ENCODE data around the gene WBP4. TPM values are rescaled to one million over a fixed set of nuclear protein-coding genes. Genes with fewer than 3 reads are reported as not detected.

The WBP4 gene
- total and polyA plus RNA-seq, 9 of the 15 experiments (the other 6 are each of a cell fraction or from before 2014, with no cell fraction given): 5.5 to 12.2 (median 7.9) TPM

DNA sequence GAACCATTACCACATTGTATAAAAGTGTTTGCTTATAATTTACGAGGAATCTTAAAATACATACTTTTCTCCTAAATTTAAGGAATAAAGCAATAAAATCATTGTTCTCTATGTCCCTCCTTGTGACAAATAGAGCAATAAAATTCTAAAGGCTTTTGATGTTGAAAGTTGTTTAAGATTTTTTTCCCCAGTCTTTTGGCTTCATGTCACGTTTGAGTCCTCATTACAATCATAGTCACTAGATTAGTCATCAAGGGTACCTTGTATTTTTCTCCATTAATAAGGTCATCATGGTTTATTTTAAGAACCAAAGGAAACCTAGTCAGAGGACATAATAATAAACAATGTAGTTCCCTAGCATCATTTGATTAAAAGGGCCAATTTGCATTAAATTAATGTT is 3.2 kb downstream of the WBP4 start:
- in situ Hi-C loops (cut with MboI): loop anchor here (25.0 kb wide), 1 partner anchor 277 kb away; the partner anchor contains the start of gene SLC25A15
- no TSS peak for BruUV-seq (replicated peaks)

More for the DNA sequence above, 3.2 kb downstream of the WBP4 start:
- H3K9me3 ChIP-seq (replicated peaks; ENCODE audit: control insufficient read depth, insufficient read depth, low read depth, low read length): no peaks in the 10 kb centered on the region
- H3K4me3 ChIP-seq: no peak overlapping the region
- H3K27me3 ChIP-seq (ENCODE audit: control insufficient read depth in 2 of 2, insufficient read depth in 2 of 2, low read length in 2 of 2): no peaks in the 10 kb centered on the region
- ChIA-PET POLR2A (no interaction called here), CTCF (ENCODE audit: low intra/inter-chr PET ratio) (no interaction called here)
- WGBS (ENCODE audit: insufficient coverage, low coverage, missing lambda C conversion rate): 77% methylated on average over 2 of the region's 2 CpGs
- H3K36me3 ChIP-seq (ENCODE audit: control insufficient read depth, insufficient read depth, low read length): peaks cover 48% of the 10 kb centered on the region; the same call in 2 of the 3 replicates
- TF ChIP-seq ZKSCAN3 (CRISPR knock-in tag; IDR thresholded peaks at IDR 0.05) (no peak), RFX7 (CRISPR knock-in tag; IDR thresholded peaks at IDR 0.05) (no peak), C11orf30 (IDR thresholded peaks at IDR 0.05; ENCODE audit: low read depth) (no peak), DPF2 (IDR thresholded peaks at IDR 0.05) (no peak), SAFB2 (IDR thresholded peaks at IDR 0.05; ENCODE audit: borderline replicate concordance, low read depth, low read length, severe bottlenecking) (no peak), RCOR1 (IDR thresholded peaks at IDR 0.05; ENCODE audit: borderline replicate concordance in 1 of 2, low read depth in 2 of 2, low read length in 2 of 2) (no peak)
- TF ChIP-seq, protein P1, sequence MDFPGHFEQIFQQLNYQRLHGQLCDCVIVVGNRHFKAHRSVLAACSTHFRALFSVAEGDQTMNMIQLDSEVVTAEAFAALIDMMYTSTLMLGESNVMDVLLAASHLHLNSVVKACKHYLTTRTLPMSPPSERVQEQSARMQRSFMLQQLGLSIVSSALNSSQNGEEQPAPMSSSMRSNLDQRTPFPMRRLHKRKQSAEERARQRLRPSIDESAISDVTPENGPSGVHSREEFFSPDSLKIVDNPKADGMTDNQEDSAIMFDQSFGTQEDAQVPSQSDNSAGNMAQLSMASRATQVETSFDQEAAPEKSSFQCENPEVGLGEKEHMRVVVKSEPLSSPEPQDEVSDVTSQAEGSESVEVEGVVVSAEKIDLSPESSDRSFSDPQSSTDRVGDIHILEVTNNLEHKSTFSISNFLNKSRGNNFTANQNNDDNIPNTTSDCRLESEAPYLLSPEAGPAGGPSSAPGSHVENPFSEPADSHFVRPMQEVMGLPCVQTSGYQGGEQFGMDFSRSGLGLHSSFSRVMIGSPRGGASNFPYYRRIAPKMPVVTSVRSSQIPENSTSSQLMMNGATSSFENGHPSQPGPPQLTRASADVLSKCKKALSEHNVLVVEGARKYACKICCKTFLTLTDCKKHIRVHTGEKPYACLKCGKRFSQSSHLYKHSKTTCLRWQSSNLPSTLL (IDR thresholded peaks at IDR 0.05): no peak
- no peak overlapping the region for H3K4me2 ChIP-seq (ENCODE audit: insufficient read depth, low read length)
- no peaks in the 10 kb centered on the region for H4K20me1 ChIP-seq (replicated peaks; ENCODE audit: control insufficient read depth, insufficient read depth, low read length)
- FAIRE-seq (no peak), ATAC-seq (no peak), DNase-seq (ENCODE audit: extremely low read depth in 1 of 4, low spot score in 3 of 4) (no peak)
- no peak overlapping the region for H3K9ac ChIP-seq (ENCODE audit: insufficient read depth in 1 of 2, low read depth in 2 of 2, low read length in 2 of 2)
- peaks cover 0 to 3% of the 10 kb centered on the region in 2 experiments; a peak in 2 of 5 replicates for H3K4me1 ChIP-seq (replicated peaks in 1 of 2; ENCODE audit: control insufficient read depth in 2 of 2, insufficient read depth in 2 of 2, low read length in 2 of 2)
- H3K27ac ChIP-seq (ENCODE audit: extremely low read depth, low read depth, low read length): no peak overlapping the region
- no peak overlapping the region for H2AFZ ChIP-seq (ENCODE audit: low read depth, low read length)
- H3K79me2 ChIP-seq (ENCODE audit: control insufficient read depth, insufficient read depth, low read length): peaks cover 45% of the 10 kb centered on the region
- intact Hi-C loops (cut with micrococcal nuclease): loop anchor here (5.0 kb wide), 4 partner anchors 47 to 248 kb away; partner anchors contain the start of genes ELF1, KBTBD6, KBTBD7 and NAA16
- H3K9me1 ChIP-seq (ENCODE audit: control insufficient read depth, insufficient read depth, low read length): no peaks in the 10 kb centered on the region

Measured in K562 (cell line).